GM12892 (cell line): ENCODE results near the gene KLHL10.

Source experiments
- POLR2A ChIP-seq: IDR thresholded peaks from 2 replicates; pipeline ENCODE4 v1.6.1; 2011; ENCODE audit warnings: low read depth, low read length, control low read depth
- TAF1 ChIP-seq: IDR thresholded peaks from 2 replicates; pipeline ENCODE4 v1.6.1; 2011; ENCODE audit warnings: low read depth, mild to moderate bottlenecking, control low read depth, low read length, borderline replicate concordance

DNA sequence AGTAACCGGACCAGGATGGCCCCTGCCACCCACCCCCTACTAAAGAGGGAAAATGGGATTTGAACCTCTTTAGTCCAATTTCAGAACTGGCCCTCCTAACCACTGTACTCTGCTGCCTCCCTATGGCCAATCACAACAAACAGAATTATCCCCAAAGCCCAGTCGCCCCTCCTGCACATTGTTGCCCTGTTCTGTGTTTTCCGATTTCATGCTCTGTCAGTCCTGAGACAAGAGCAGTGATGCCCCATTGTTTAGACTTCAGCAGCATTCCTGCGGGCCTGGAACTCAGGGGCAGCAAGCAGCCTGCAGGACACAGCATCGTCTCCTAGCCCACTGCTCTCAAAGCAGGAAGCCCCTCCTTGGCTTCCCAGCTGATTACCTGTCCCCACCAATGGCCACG, 48.1 kb downstream of the KLHL10 start:
- no peak for TF ChIP-seq POLR2A
- no peak for TF ChIP-seq TAF1
